KMS-11 (cell line): ENCODE results near the gene TEKT4.
"Not testable (repeated sequence)": the region's sequence is repeated elsewhere in the genome, so short reads cannot be mapped to it uniquely, and the experiment has no call there.

Experiments
- H2AFZ ChIP-seq: fragments of 200-600 bp; sonication (generic); 2 replicates; pipeline ENCODE4 v1.6.1; 2016; ENCODE audit warnings: antibody characterized with exemption, mixed run types, low read depth
- H3K27ac ChIP-seq: fragments of 200-600 bp; sonication (generic); 2 replicates; pipeline ENCODE4 v1.6.1; 2016; ENCODE audit warnings: mild to moderate bottlenecking, mixed run types
- H3K27me3 ChIP-seq: fragments of 200-600 bp; sonication (generic); 2 replicates; pipeline ENCODE4 v1.6.1; 2017; ENCODE audit warnings: mild to moderate bottlenecking, low read depth, mixed run types, moderate library complexity; ENCODE audit not compliant: insufficient read depth
- H3K36me3 ChIP-seq: fragments of 200-600 bp; sonication (generic); 2 replicates; pipeline ENCODE4 v1.6.1; 2017; ENCODE audit warnings: mild to moderate bottlenecking, mixed run types; ENCODE audit not compliant: insufficient read depth
- H3K4me1 ChIP-seq: fragments of 200-600 bp; sonication (generic); 2 replicates; pipeline ENCODE4 v1.6.1; 2016; ENCODE audit warnings: mild to moderate bottlenecking, low read depth, mixed run types; ENCODE audit not compliant: poor library complexity, severe bottlenecking
- H3K4me2 ChIP-seq: fragments of 200-600 bp; sonication (generic); 2 replicates; pipeline ENCODE4 v1.7.0; 2016; ENCODE audit warnings: mild to moderate bottlenecking, mixed run types
- H3K4me3 ChIP-seq: fragments of 200-600 bp; sonication (generic); IDR thresholded peaks from 2 replicates; pipeline ENCODE4 v1.6.1; 2017; ENCODE audit warnings: low read depth, low read length, mixed read lengths; ENCODE audit not compliant: insufficient read depth
- H3K79me2 ChIP-seq: fragments of 200-600 bp; sonication (generic); 2 replicates; pipeline ENCODE4 v1.6.1; 2016; ENCODE audit warnings: low read depth, mixed run types; ENCODE audit not compliant: insufficient read depth
- H3K9ac ChIP-seq: fragments of 200-600 bp; sonication (generic); 2 replicates; pipeline ENCODE4 v1.6.1; 2016; ENCODE audit warnings: mild to moderate bottlenecking, mixed run types
- H4K20me1 ChIP-seq: fragments of 200-600 bp; sonication (generic); 2 replicates; pipeline ENCODE4 v1.6.1; 2016; ENCODE audit warnings: mild to moderate bottlenecking, mixed run types; ENCODE audit not compliant: insufficient read depth
- CTCF ChIP-seq: fragments of 200-600 bp; sonication (generic); conservative IDR thresholded peaks from 2 replicates; pipeline ENCODE4 v1.6.1; 2017; ENCODE audit warnings: low read depth, mild to moderate bottlenecking, antibody characterized with exemption, low read length, moderate library complexity, mixed read lengths

Gene TEKT4

GRCh38 chr2:94861308-94862152 is 9.7 kb upstream of the TEKT4 start:
- Histone ChIP-seq H3K27ac (no peak overlapping the region), H3K4me3 (no peak overlapping the region), H4K20me1 (no peaks in the 10 kb centered on the region), H3K27me3 (no peaks in the 10 kb centered on the region), H2AFZ (no peak overlapping the region), H3K79me2 (no peaks in the 10 kb centered on the region), H3K4me1 (no peaks in the 10 kb centered on the region), H3K4me2 (no peak overlapping the region), H3K9ac (no peak overlapping the region), H3K36me3 (no peaks in the 10 kb centered on the region)
- no peak for TF ChIP-seq CTCF

GRCh38 chr2:94862903-94863302 is 8.3 kb upstream of the TEKT4 start:
- not testable (repeated sequence) for H4K20me1 ChIP-seq, H3K9ac ChIP-seq, H3K4me3 ChIP-seq, H3K36me3 ChIP-seq, H3K27ac ChIP-seq, H3K27me3 ChIP-seq, H3K4me1 ChIP-seq, H3K4me2 ChIP-seq, H3K79me2 ChIP-seq, H2AFZ ChIP-seq

GRCh38 chr2:94869131-94869530 is 2.1 kb upstream of the TEKT4 start:
- Histone ChIP-seq H3K9ac (no peak overlapping the region), H3K4me3 (no peak overlapping the region), H2AFZ (no peak overlapping the region), H3K4me1 (no peaks in the 10 kb centered on the region), H3K79me2 (no peaks in the 10 kb centered on the region), H3K27me3 (no peaks in the 10 kb centered on the region), H3K36me3 (no peaks in the 10 kb centered on the region), H4K20me1 (no peaks in the 10 kb centered on the region), H3K27ac (no peak overlapping the region), H3K4me2 (no peak overlapping the region)
- TF ChIP-seq CTCF: no peak

- H4K20me1 ChIP-seq: no peaks in the 10 kb centered on the region
- no peak overlapping the region for H2AFZ ChIP-seq
- TF ChIP-seq CTCF: no peak
- no peaks in the 10 kb centered on the region for H3K36me3 ChIP-seq
- H3K9ac ChIP-seq: no peak overlapping the region
- no peaks in the 10 kb centered on the region for H3K79me2 ChIP-seq
- no peak overlapping the region for H3K4me3 ChIP-seq
- no peak overlapping the region for H3K27ac ChIP-seq
- H3K27me3 ChIP-seq: no peaks in the 10 kb centered on the region
- no peaks in the 10 kb centered on the region for H3K4me1 ChIP-seq
- H3K4me2 ChIP-seq: no peak overlapping the region
Observed at GRCh38 chr2:94869552-94870439, 1.4 kb upstream of the TEKT4 start.
